K562 (cell line): Measurements from ENCODE around the gene DGKA. TPM values are rescaled to one million over a fixed set of nuclear protein-coding genes. Genes with fewer than 3 reads are reported as not detected.
A peak's percentile ranks its signal among the peaks of the same experiment; 100 is the strongest.

Experiments used
- ARHGAP35 ChIP-seq: fragments of 450-650 bp; IDR thresholded peaks from 2 replicates; pipeline ENCODE4 v1.6.1; 2018; ENCODE audit not compliant: partially characterized antibody
- CHAMP1 ChIP-seq: fragments of 450-650 bp; IDR thresholded peaks from 2 replicates; pipeline ENCODE4 v1.6.1; 2016; ENCODE audit warnings: mild to moderate bottlenecking
- CHCHD3 ChIP-seq: fragments of 250-450 bp; sonication (Bioruptor Pico); IDR thresholded peaks from 2 replicates; pipeline ENCODE4 v2.1.2; 2022; ENCODE audit warnings: mild to moderate bottlenecking
- E2F5 ChIP-seq: sonication (generic); formaldehyde crosslinking; IDR thresholded peaks from 2 replicates; pipeline ENCODE4 v1.8.0; 2022; ENCODE audit warnings: mild to moderate bottlenecking, missing genetic modification reagents
- FOXA3 ChIP-seq, 2 experiments: fragments of 450-650 bp in 1 of 2; sonication (generic) in 1 of 2; formaldehyde crosslinking; IDR thresholded peaks in 1 of 2; conservative IDR thresholded peaks in 1 of 2; 2 replicates each; pipeline versions ENCODE4 v1.4.0 to v1.8.0; 2020 to 2022; ENCODE audit warnings: mild to moderate bottlenecking in 2 of 2, missing genetic modification reagents in 1 of 2
- FOXJ2 ChIP-seq: fragments of 200-800 bp; sonication (Bioruptor generic); IDR thresholded peaks from 2 replicates; pipeline ENCODE4 v1.6.1; 2016; ENCODE audit warnings: missing genetic modification characterization, missing compliant biosample characterization
- FOXK1 ChIP-seq: sonication (generic); formaldehyde crosslinking; IDR thresholded peaks from 2 replicates; pipeline ENCODE4 v1.8.0; 2022; ENCODE audit warnings: missing genetic modification reagents, mild to moderate bottlenecking, borderline replicate concordance
- GTF2E2 ChIP-seq: fragments of 200-800 bp; sonication (Bioruptor generic); IDR thresholded peaks from 2 replicates; pipeline ENCODE4 v1.6.1; 2016; ENCODE audit warnings: missing genetic modification characterization, missing compliant biosample characterization
- MEF2D ChIP-seq: conservative IDR thresholded peaks from 2 replicates; pipeline ENCODE4 v1.6.1; 2016; ENCODE audit warnings: low read depth, missing genetic modification characterization, missing compliant biosample characterization
- PATZ1 ChIP-seq: fragments of 250-450 bp; sonication (Bioruptor Pico); IDR thresholded peaks from 2 replicates; pipeline ENCODE4 v1.5.0; 2020; ENCODE audit warnings: mild to moderate bottlenecking, borderline replicate concordance
- SNRNP70 ChIP-seq: fragments of 200-400 bp; formaldehyde crosslinking; optimal IDR thresholded peaks from 2 replicates; pipeline ENCODE3; 2017; ENCODE audit warnings: low read depth, low read length
- SP2 ChIP-seq: IDR thresholded peaks from 2 replicates; pipeline ENCODE4 v1.6.1; 2011; ENCODE audit warnings: mild to moderate bottlenecking, low read depth, low read length, moderate library complexity; ENCODE audit not compliant: poor library complexity, severe bottlenecking; ENCODE audit errors: extremely low read depth
- STAT5B ChIP-seq: fragments of 250-450 bp; sonication (Bioruptor Pico); IDR thresholded peaks from 2 replicates; pipeline ENCODE4 v1.8.0; 2021; ENCODE audit warnings: mild to moderate bottlenecking, inconsistent platforms
- ZNF133 ChIP-seq: fragments of 250-450 bp; sonication (Bioruptor Pico); IDR thresholded peaks from 2 replicates; pipeline ENCODE4 v1.4.0; 2020; ENCODE audit warnings: mild to moderate bottlenecking
- ZNF253 ChIP-seq: fragments of 250-450 bp; sonication (Bioruptor Pico); conservative IDR thresholded peaks from 2 replicates; pipeline ENCODE4 v1.6.1; 2021; ENCODE audit warnings: mild to moderate bottlenecking
- ZNF395 ChIP-seq: fragments of 200-800 bp; sonication (Bioruptor generic); IDR thresholded peaks from 2 replicates; pipeline ENCODE4 v1.6.1; 2017; ENCODE audit warnings: missing genetic modification characterization, missing compliant biosample characterization
- ZNF41 ChIP-seq: fragments of 250-450 bp; sonication (Bioruptor Pico); conservative IDR thresholded peaks from 2 replicates; pipeline ENCODE4 v1.4.0; 2020; ENCODE audit warnings: mild to moderate bottlenecking
- polyA plus RNA-seq, 8 experiments: library from polyadenylated mRNA; depleted of rRNA in 4 of 8; stranded (reverse) in 5 of 8; unstranded in 3 of 8; fragments of >200 nt; fragmentation: Nextera tagmentation in 2 of 8; fragmentation: Illumina TruSeq in 1 of 8; extraction: Ambion mirVana in 2 of 8; extraction: Trizol in 1 of 8; gene quantifications; 2 replicates each; pipeline versions ENCODE4 v1.2.1 to v1.2.3, GENCODE V29; 2011 to 2014; ENCODE audit warnings: inconsistent platforms in 1 of 8, missing spikeins in 1 of 8
- total RNA-seq, 7 experiments: library from RNA; depleted of rRNA in 6 of 7; stranded (reverse); fragments of >200 nt in 6 of 7; fragmentation: Illumina TruSeq in 2 of 7; extraction: Trizol in 2 of 7; gene quantifications; 2 replicates each; pipeline versions ENCODE4 v1.2.1 to v1.2.3, GENCODE V29; 2011 to 2021; ENCODE audit warnings: low replicate concordance in 1 of 7
- TF ChIP-seq, protein P1 (sequence below): fragments of 450-650 bp; IDR thresholded peaks from 2 replicates; pipeline ENCODE4 v1.6.1; 2016; ENCODE audit warnings: missing biosample characterization, missing genetic modification characterization

The DGKA gene
- total and polyA plus RNA-seq, 9 of the 15 experiments (the other 6 are each of a cell fraction or from before 2014, with no cell fraction given), result 3.4 to 12.4 (median 6.2) TPM

GRCh38 chr12:55973599-55974307 is 42.8 kb downstream of the DGKA start, which contains the start of gene RAB5B (continued):
- no peak for TF ChIP-seq ZNF395 (CRISPR knock-in tag)
- TF ChIP-seq FOXJ2 (tag), result peak; percentile 62; the same call in 1 of the 2 replicates
- TF ChIP-seq CHAMP1, result no peak
- TF ChIP-seq FOXK1 (CRISPR knock-in tag), result no peak
- no peak for TF ChIP-seq STAT5B
- TF ChIP-seq, protein P1, sequence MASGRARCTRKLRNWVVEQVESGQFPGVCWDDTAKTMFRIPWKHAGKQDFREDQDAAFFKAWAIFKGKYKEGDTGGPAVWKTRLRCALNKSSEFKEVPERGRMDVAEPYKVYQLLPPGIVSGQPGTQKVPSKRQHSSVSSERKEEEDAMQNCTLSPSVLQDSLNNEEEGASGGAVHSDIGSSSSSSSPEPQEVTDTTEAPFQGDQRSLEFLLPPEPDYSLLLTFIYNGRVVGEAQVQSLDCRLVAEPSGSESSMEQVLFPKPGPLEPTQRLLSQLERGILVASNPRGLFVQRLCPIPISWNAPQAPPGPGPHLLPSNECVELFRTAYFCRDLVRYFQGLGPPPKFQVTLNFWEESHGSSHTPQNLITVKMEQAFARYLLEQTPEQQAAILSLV (tag), result no peak
- TF ChIP-seq ZNF253 (CRISPR knock-in tag), result no peak
- 0 out of 2 replicates have a peak, but pooled peaks have one; percentile 9 for TF ChIP-seq CHCHD3 (CRISPR knock-in tag)
- no peak for TF ChIP-seq PATZ1 (CRISPR knock-in tag)
- no peak for TF ChIP-seq FOXA3 (CRISPR knock-in tag; conservative IDR thresholded peaks at IDR 0.05 in 1 of 2, IDR thresholded peaks at IDR 0.05 in 1 of 2)
- TF ChIP-seq MEF2D (tag), result no peak
- TF ChIP-seq E2F5 (CRISPR knock-in tag), result no peak
- no peak for TF ChIP-seq ZNF41 (CRISPR knock-in tag)
- no peak for TF ChIP-seq GTF2E2
- TF ChIP-seq ARHGAP35, result no peak
- no peak for TF ChIP-seq SNRNP70
- peak; percentile 96 for TF ChIP-seq SP2
- no peak for TF ChIP-seq ZNF133 (CRISPR knock-in tag)
